ENCODE data around the gene PIANP.
A peak's percentile ranks its signal among the peaks of the same experiment; 100 is the strongest.

DNA sequence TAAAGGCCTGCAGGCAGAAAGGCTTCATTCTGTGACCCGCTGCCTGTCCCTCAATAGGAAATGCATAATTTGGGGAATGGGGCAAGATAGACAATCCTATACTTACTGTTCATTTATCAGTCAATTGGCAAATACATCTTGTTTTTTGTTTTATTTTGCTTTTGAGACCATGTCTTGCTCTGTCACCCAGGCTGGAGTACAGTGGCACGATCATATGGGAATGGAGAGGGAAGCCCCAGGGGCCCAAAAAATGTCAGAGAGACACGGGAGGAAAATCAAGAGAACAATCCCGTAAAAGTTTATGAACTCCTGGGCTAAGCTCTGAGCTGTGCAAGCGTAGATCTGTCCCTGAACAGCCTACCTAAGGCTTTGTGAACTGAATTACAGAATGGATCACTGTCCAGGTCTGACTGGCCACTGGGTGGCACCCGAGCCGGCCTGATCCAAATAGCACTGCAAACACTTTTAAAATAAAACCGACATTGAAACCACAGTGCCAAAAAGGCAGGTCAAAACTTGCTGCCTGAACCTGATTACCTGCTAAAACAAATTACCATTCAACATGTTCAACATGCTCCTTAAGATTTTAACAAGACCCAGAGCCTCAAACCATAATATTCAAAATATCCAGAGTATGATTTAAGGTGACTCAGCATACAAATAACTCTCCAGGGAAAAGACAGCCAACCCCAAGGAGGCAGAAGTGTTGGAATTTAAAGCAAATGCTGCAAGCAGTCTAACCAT, 35.0 kb upstream of the PIANP start:
- no peak for TF ChIP-seq POLR2A (IDR thresholded peaks at IDR 0.05)
- TF ChIP-seq, protein P1, sequence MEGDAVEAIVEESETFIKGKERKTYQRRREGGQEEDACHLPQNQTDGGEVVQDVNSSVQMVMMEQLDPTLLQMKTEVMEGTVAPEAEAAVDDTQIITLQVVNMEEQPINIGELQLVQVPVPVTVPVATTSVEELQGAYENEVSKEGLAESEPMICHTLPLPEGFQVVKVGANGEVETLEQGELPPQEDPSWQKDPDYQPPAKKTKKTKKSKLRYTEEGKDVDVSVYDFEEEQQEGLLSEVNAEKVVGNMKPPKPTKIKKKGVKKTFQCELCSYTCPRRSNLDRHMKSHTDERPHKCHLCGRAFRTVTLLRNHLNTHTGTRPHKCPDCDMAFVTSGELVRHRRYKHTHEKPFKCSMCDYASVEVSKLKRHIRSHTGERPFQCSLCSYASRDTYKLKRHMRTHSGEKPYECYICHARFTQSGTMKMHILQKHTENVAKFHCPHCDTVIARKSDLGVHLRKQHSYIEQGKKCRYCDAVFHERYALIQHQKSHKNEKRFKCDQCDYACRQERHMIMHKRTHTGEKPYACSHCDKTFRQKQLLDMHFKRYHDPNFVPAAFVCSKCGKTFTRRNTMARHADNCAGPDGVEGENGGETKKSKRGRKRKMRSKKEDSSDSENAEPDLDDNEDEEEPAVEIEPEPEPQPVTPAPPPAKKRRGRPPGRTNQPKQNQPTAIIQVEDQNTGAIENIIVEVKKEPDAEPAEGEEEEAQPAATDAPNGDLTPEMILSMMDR (IDR thresholded peaks at IDR 0.05) = peak; percentile 62 to 79 (median 77)
